ENCODE measurements around the gene HGS. TPM values are rescaled to one million over a fixed set of nuclear protein-coding genes. Genes with fewer than 3 reads are reported as not detected.

The HGS gene
- total and polyA plus RNA-seq, 2 of the 13 experiments (the other 11 are each of a cell fraction or from before 2014, with no cell fraction given): 73.3 to 78.1 TPM

DNA sequence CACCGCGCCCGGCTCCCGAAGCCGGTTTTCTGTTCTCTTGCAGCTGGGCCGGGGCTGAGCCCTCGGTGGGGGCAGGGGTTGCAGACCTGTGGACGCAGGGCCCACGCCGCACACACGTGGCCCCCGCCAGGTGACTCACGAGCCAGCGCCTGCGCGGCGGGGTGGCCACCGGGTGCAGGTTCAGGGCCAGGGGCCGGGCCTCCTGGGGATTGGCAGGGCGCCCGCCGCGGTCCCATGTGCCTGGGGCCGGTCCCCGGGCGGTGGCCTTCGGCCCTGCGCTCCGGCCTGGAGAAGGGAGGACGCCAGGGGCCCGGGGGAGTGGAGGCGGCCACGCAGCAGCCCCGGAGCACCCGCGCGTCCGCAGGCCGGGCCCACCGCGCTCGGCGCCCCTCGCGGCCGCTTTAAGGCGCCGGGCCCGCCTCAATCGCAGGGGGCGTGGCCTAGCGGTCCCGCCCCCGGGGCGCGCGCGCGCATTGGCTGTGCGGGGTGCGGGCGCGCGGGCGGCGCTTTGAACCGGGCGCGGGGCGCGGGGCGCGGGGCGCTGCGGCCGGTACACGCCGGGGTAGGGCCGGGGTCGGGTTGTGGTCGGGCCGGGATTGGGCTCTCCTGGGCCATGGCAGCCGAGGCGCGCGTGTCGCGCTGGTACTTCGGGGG lies 28.1 kb downstream of the HGS start, which contains the start of gene SLC25A10 (continued):
- TF ChIP-seq, protein P1, sequence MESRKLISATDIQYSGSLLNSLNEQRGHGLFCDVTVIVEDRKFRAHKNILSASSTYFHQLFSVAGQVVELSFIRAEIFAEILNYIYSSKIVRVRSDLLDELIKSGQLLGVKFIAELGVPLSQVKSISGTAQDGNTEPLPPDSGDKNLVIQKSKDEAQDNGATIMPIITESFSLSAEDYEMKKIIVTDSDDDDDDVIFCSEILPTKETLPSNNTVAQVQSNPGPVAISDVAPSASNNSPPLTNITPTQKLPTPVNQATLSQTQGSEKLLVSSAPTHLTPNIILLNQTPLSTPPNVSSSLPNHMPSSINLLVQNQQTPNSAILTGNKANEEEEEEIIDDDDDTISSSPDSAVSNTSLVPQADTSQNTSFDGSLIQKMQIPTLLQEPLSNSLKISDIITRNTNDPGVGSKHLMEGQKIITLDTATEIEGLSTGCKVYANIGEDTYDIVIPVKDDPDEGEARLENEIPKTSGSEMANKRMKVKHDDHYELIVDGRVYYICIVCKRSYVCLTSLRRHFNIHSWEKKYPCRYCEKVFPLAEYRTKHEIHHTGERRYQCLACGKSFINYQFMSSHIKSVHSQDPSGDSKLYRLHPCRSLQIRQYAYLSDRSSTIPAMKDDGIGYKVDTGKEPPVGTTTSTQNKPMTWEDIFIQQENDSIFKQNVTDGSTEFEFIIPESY (CRISPR knock-in tag; IDR thresholded peaks at IDR 0.05): peak; percentile 85
- TF ChIP-seq ZFP41 (CRISPR knock-in tag; IDR thresholded peaks at IDR 0.05; ENCODE audit: borderline replicate concordance) (peak; percentile 99), NFE2L1 (CRISPR knock-in tag; IDR thresholded peaks at IDR 0.05; ENCODE audit: borderline replicate concordance) (peak; percentile 93; the same call in 1 of the 2 replicates), HMG20A (CRISPR knock-in tag; IDR thresholded peaks at IDR 0.05; ENCODE audit: borderline replicate concordance) (peak; percentile 82), ZFX (CRISPR knock-in tag; IDR thresholded peaks at IDR 0.05; ENCODE audit: low read depth) (peak; percentile 89), TOPORS (CRISPR knock-in tag; IDR thresholded peaks at IDR 0.05) (peak; percentile 99), ZNF441 (CRISPR knock-in tag; IDR thresholded peaks at IDR 0.05; ENCODE audit: borderline replicate concordance) (peak; percentile 96), ARHGAP35 (CRISPR knock-in tag; IDR thresholded peaks at IDR 0.05; ENCODE audit: borderline replicate concordance) (peak; percentile 99), GABPB1 (CRISPR knock-in tag; IDR thresholded peaks at IDR 0.05) (peak; percentile 89), ZNF256 (CRISPR knock-in tag; conservative IDR thresholded peaks at IDR 0.05) (peak; percentile 97), DNMT1 (CRISPR knock-in tag; IDR thresholded peaks at IDR 0.05) (peak; percentile 81), KDM6A (CRISPR knock-in tag; IDR thresholded peaks at IDR 0.05; ENCODE audit: low read depth) (peak; percentile 85), ZNF615 (CRISPR knock-in tag; IDR thresholded peaks at IDR 0.05; ENCODE audit: borderline replicate concordance) (no peak), ZNF331 (CRISPR knock-in tag; IDR thresholded peaks at IDR 0.05) (peak; percentile 100), MAFK (conservative IDR thresholded peaks at IDR 0.05 in 1 of 2, IDR thresholded peaks at IDR 0.05 in 1 of 2; ENCODE audit: low read length in 2 of 2) (no peak)
- TF ChIP-seq, protein P2, sequence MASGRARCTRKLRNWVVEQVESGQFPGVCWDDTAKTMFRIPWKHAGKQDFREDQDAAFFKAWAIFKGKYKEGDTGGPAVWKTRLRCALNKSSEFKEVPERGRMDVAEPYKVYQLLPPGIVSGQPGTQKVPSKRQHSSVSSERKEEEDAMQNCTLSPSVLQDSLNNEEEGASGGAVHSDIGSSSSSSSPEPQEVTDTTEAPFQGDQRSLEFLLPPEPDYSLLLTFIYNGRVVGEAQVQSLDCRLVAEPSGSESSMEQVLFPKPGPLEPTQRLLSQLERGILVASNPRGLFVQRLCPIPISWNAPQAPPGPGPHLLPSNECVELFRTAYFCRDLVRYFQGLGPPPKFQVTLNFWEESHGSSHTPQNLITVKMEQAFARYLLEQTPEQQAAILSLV (CRISPR knock-in tag; IDR thresholded peaks at IDR 0.05; ENCODE audit: borderline replicate concordance): peak; percentile 98
- TF ChIP-seq, protein P3, sequence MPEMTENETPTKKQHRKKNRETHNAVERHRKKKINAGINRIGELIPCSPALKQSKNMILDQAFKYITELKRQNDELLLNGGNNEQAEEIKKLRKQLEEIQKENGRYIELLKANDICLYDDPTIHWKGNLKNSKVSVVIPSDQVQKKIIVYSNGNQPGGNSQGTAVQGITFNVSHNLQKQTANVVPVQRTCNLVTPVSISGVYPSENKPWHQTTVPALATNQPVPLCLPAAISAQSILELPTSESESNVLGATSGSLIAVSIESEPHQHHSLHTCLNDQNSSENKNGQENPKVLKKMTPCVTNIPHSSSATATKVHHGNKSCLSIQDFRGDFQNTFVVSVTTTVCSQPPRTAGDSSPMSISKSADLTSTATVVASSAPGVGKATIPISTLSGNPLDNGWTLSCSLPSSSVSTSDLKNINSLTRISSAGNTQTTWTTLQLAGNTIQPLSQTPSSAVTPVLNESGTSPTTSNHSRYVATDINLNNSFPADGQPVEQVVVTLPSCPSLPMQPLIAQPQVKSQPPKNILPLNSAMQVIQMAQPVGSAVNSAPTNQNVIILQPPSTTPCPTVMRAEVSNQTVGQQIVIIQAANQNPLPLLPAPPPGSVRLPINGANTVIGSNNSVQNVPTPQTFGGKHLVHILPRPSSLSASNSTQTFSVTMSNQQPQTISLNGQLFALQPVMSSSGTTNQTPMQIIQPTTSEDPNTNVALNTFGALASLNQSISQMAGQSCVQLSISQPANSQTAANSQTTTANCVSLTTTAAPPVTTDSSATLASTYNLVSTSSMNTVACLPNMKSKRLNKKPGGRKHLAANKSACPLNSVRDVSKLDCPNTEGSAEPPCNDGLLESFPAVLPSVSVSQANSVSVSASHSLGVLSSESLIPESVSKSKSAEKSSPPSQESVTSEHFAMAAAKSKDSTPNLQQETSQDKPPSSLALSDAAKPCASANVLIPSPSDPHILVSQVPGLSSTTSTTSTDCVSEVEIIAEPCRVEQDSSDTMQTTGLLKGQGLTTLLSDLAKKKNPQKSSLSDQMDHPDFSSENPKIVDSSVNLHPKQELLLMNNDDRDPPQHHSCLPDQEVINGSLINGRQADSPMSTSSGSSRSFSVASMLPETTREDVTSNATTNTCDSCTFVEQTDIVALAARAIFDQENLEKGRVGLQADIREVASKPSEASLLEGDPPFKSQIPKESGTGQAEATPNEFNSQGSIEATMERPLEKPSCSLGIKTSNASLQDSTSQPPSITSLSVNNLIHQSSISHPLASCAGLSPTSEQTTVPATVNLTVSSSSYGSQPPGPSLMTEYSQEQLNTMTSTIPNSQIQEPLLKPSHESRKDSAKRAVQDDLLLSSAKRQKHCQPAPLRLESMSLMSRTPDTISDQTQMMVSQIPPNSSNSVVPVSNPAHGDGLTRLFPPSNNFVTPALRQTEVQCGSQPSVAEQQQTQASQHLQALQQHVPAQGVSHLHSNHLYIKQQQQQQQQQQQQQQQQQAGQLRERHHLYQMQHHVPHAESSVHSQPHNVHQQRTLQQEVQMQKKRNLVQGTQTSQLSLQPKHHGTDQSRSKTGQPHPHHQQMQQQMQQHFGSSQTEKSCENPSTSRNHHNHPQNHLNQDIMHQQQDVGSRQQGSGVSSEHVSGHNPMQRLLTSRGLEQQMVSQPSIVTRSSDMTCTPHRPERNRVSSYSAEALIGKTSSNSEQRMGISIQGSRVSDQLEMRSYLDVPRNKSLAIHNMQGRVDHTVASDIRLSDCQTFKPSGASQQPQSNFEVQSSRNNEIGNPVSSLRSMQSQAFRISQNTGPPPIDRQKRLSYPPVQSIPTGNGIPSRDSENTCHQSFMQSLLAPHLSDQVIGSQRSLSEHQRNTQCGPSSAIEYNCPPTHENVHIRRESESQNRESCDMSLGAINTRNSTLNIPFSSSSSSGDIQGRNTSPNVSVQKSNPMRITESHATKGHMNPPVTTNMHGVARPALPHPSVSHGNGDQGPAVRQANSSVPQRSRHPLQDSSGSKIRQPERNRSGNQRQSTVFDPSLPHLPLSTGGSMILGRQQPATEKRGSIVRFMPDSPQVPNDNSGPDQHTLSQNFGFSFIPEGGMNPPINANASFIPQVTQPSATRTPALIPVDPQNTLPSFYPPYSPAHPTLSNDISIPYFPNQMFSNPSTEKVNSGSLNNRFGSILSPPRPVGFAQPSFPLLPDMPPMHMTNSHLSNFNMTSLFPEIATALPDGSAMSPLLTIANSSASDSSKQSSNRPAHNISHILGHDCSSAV (CRISPR knock-in tag; IDR thresholded peaks at IDR 0.05; ENCODE audit: borderline replicate concordance): peak; percentile 92; the same call in 1 of the 2 replicates
